Spleen (tissue), 7 donors: ENCODE measurements around the gene AK9.

Experiments
- CTCF ChIP-seq, 11 experiments: fragments of 200-600 bp in 7 of 11; fragments of 450-650 bp in 4 of 11; sonication (generic) in 4 of 11; IDR thresholded peaks in 8 of 11; conservative IDR thresholded peaks in 3 of 11; 1 replicate in 7 of 11; 2 replicates in 4 of 11; pipeline versions ENCODE4 v1.4.0 to v1.8.0; 2016 to 2021; ENCODE audit warnings: antibody characterized with exemption in 11 of 11, inconsistent platforms in 4 of 11, mild to moderate bottlenecking in 1 of 11
- POLR2A ChIP-seq, 3 donors: fragments of 450-650 bp; IDR thresholded peaks; one replicate each; pipeline ENCODE4 v1.5.1; 2017; ENCODE audit warnings: antibody characterized with exemption in 3 of 3, mild to moderate bottlenecking in 1 of 3
- POLR2AphosphoS5 ChIP-seq, 3 donors: sonication (generic); formaldehyde crosslinking; IDR thresholded peaks; one replicate each; pipeline ENCODE4 v1.5.1; 2017; ENCODE audit warnings: antibody characterized with exemption in 3 of 3
- donor health status: DM: no; HTN: no; CAD: no; lungs with moderate emphysema.
- donor health status: DM: no; HTN: no; CAD: no.
- donor health status: DM: no; HTN: no; CAD: no.

DNA sequence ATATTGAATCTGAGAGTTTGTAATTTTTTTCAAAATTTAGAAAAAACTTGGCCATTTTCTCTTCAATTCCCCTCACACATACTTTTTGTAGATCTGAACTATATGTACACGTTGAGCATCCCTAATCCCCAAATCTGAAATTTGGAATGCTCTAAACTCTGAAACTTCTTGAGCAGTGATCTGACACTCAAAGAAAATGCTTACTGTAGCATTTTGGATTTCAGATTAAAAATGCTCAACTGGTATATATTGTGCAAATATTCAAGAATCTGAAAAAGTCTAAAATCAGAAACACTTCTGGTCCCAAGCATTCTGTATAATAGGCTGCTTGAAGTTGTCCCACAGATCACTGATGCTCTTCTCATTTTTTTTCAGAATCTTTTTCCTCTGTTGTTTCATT is 129.2 kb downstream of the AK9 start:
- TF ChIP-seq POLR2AphosphoS5 (IDR thresholded peaks at IDR 0.05), result no peak
- TF ChIP-seq CTCF (IDR thresholded peaks at IDR 0.05 in 8 of 11, conservative IDR thresholded peaks at IDR 0.05 in 3 of 11), result no peak
- no peak for TF ChIP-seq POLR2A (IDR thresholded peaks at IDR 0.05)
